Right ventricle myocardium inferior (tissue), 1 donor: Measurements from ENCODE around the gene CTTN. TPM values are rescaled to one million over a fixed set of nuclear protein-coding genes. Genes with fewer than 3 reads are reported as not detected.
"Not testable (repeated sequence)": the region's sequence is repeated elsewhere in the genome, so short reads cannot be mapped to it uniquely, and the experiment has no call there.

Source experiments
- ATAC-seq: fragments of 200-7000 bp; cut with Tn5 transposase; one replicate; pipeline ENCODE4 v1.9.1; 2020; ENCODE audit warnings: mild to moderate bottlenecking, moderate library complexity
- DNase-seq: peaks from one replicate; pipeline ENCODE4 v3.0.0; 2021; ENCODE audit errors: missing footprints
- intact Hi-C: fragments of 100-400 bp; cut with DNase I; formaldehyde crosslinking; loops from one replicate; pipeline ENCODE4 v1.11.0; 2022
- total RNA-seq: library from RNA; stranded (reverse); fragmentation: NEBNext Ultra II Directional; extraction: Animal tissue kit (Norgen Biotek cat#: 25700); gene quantifications from one replicate; pipeline ENCODE4 v1.2.1, GENCODE V29; 2021
- donor health status: DM: no; HTN: yes; CAD: no; lungs with severe emphysema.

The CTTN gene
- total RNA-seq, 1 donor from 2014 or later = 166 TPM

- no peak for ATAC-seq
- intact Hi-C loops = no loop called here
Observed at GRCh38 chr11:70376621-70377020, 21.7 kb upstream of the CTTN start.

GRCh38 chr11:70377645-70378044, 20.7 kb upstream of the CTTN start:
- intact Hi-C loops = no loop called here
- DNase-seq = no peak

More at GRCh38 chr11:70376621-70377020, 21.7 kb upstream of the CTTN start:
- no peak for DNase-seq

GRCh38 chr11:70378506-70379134, 19.7 kb upstream of the CTTN start:
- DNase-seq (no peak), ATAC-seq (no peak)
- intact Hi-C loops = no loop called here

More at GRCh38 chr11:70377645-70378044, 20.7 kb upstream of the CTTN start:
- no peak for ATAC-seq

DNA sequence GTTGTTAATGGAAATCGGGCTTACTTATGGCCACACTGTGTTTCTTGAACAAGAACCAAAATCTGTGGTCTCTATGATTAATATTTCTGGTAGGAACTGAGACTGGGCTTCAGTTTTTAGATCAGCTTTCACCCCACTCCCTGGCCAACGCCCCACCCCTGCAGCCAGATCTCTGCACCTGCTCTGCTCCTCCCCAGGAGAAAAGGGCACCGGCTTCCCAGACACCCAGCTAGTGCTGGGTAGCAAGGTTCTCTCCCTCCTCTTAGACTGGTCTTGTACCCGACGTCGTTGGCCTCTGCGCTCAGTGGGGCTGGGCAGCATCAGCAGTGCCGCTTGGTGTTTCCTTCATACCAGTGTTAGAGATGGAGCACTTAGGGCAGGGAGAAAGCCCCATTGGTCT, 17.0 kb upstream of the CTTN start:
- intact Hi-C loops = no loop called here
- no peak for DNase-seq
- ATAC-seq = no peak

DNA sequence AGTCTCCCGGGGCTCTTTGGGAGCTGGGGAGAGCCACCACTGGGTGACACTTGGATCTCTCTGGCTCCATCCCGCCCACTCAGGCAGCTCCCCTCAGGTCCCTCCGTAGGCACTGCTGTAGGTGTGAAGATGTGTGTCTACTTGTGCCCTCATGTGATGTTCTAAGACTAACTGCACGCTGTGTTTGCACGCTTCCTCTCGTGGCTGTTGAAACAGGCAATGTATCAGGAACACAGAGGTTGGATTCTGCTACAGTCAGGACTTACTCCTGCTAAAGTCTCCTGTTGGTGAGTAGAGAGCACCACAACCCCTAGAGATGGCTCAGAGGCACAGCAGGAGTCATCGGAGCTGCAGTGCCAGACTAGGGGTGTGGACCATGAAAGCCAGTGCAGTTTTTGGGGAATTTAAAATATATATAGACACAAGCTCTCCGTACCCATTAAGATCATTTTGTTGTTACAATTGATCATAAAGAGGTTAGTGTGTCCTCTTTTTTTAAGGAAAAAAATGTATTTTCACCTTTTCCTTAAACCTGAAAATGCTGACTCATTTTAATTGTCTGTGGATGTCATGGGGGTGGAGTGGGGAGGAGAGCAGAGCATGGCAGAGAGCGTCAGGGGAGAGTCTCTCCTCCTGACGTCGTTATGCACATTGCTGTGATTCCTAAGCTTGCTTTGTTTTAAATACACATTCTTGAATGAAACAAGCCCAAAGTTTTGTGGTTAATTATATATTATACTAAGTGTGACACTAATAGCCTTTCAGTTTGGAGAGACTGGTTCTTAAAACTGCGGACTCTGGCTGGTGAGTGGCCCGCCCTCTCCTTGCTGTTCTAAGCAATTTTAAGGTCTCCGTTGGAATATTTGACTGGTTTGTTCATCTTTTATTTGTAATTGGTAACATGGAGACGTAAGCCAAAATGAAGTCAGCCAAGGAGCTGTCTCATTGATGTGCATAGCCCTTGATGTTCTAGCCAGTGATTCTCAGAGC, 16.2 kb upstream of the CTTN start:
- DNase-seq = no peak
- intact Hi-C loops = no loop called here
- no peak for ATAC-seq

- ATAC-seq = no peak
- intact Hi-C loops = no loop called here
- no peak for DNase-seq
Observed at GRCh38 chr11:70383664-70384565, 14.4 kb upstream of the CTTN start.

DNA sequence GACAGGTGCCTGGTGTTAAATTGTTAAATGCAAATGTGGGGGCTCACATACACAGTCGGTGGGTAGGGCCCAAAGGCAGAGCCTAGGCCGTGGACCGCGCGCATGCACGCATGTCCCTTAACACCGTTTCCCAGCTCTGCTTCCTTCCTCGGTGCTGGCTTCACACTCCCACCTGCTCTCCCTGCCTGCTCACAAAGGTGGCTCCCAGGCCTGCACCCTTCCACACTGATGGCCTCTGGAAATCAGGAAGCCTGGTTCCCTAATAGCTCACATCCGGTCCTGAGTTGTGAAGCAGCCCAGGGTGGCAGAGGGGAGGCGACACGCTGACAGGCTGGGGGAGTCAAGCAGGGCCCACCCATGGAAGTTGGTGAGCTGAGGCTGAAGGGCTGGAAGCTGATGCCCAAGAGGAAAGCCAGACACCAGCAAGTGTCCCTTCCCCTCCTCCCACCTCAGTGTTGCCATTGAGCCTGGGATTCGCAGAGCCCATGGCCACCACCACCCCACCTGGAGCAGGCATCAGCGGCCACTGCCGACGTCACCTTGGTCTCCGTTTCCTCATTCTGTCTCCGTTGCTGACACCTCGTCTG, 13.7 kb upstream of the CTTN start:
- intact Hi-C loops = no loop called here
- DNase-seq (no peak), ATAC-seq (peak; percentile 23)

DNA sequence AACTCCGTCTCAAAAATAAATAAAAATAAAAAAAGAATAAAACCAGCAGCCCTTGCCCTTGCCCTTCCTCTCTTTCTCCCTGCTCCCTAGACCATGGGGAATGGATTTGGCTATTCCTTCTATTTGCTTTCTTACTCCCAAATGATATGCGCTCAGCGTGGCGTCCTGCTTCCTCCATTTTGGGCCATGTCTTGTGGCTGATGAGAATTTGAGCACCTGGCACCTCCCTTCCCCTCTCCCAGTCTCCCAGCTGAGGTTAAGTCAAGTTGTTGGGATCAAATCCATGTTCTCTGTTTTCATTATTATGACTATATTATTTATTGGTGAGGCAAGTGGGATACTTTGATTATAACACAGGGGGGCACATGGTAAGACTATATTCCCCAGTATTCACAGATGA, 10.8 kb upstream of the CTTN start:
- ATAC-seq (no peak), DNase-seq (no peak)
- intact Hi-C loops = no loop called here

GRCh38 chr11:70389201-70389600, 9.1 kb upstream of the CTTN start:
- intact Hi-C loops = no loop called here
- no peak for ATAC-seq
- no peak for DNase-seq

DNA sequence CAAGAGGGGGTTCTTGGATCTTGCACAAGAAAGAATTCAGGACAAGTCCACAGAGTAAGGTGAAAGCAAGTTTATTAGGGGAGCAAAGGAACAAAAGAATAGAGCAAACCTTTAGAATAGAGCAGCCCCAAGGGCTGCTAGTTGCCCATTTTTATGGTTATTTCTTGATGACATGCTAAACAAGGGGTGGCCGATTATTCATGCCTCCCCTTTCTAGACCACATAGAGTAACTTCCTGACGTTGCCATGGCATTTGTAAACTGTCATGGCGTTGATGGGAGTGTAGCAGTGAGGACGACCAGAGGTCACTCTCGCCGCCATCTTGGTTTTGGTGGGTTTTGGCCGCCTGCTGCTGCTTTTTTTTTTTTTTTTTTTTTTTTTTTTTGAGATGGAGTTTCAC, 7.4 kb upstream of the CTTN start:
- ATAC-seq, DNase-seq, intact Hi-C loops: not testable (repeated sequence)

GRCh38 chr11:70394211-70394950, 3.9 kb upstream of the CTTN start:
- DNase-seq (no peak), ATAC-seq (no peak)
- intact Hi-C loops = no loop called here

- intact Hi-C loops = loop anchor here (5.0 kb wide), 1 partner anchor 65 kb away; no protein-coding TSS in a partner anchor
- ATAC-seq = no peak
- no peak for DNase-seq
Observed at GRCh38 chr11:70397336-70397982, 870 bp upstream of the CTTN start.

GRCh38 chr11:70398834-70399680, 728 bp downstream of the CTTN start:
- intact Hi-C loops = loop anchor here (5.0 kb wide), 1 partner anchor 67 kb away; no protein-coding TSS in a partner anchor
- ATAC-seq = peak; percentile 2
- DNase-seq = no peak

GRCh38 chr11:70399681-70400112, 1.4 kb downstream of the CTTN start:
- intact Hi-C loops = loop anchor here (5.0 kb wide), 2 partner anchors 67 to 127 kb away; partner anchors contain the start of gene PPFIA1
- ATAC-seq = peak; percentile 77
- peak; percentile 83 for DNase-seq

- ATAC-seq (no peak), DNase-seq (no peak)
- intact Hi-C loops = loop anchor here (5.0 kb wide), 1 partner anchor 128 kb away; the partner anchor contains the start of gene PPFIA1
Observed at GRCh38 chr11:70400643-70401042, 2.3 kb downstream of the CTTN start.

GRCh38 chr11:70402016-70402415, 3.7 kb downstream of the CTTN start:
- no peak for DNase-seq
- intact Hi-C loops = loop anchor here (5.0 kb wide), 1 partner anchor 130 kb away; the partner anchor contains the start of gene PPFIA1
- ATAC-seq = no peak
